Stomach (tissue), 4 donors: ENCODE data around the gene SLC43A1.
A peak's percentile ranks its signal among the peaks of the same experiment; 100 is the strongest.

ENCODE experiments used
- CTCF ChIP-seq, 7 experiments: fragments of 450-650 bp in 4 of 7; fragments of 200-600 bp in 3 of 7; sonication (generic) in 3 of 7; IDR thresholded peaks; one replicate each; pipeline ENCODE4 v1.5.1; 2016 to 2019; ENCODE audit warnings: antibody characterized with exemption in 7 of 7, control low read depth in 2 of 7, mild to moderate bottlenecking in 1 of 7
- EP300 ChIP-seq: sonication (generic); formaldehyde crosslinking; IDR thresholded peaks from one replicate; pipeline ENCODE4 v1.6.1; 2017; ENCODE audit warnings: antibody characterized with exemption
- POLR2A ChIP-seq, 4 donors: fragments of 450-650 bp; IDR thresholded peaks; one replicate each; pipeline ENCODE4 v1.6.1; 2016; ENCODE audit warnings: antibody characterized with exemption in 4 of 4, control low read depth in 2 of 4, mild to moderate bottlenecking in 1 of 4, moderate library complexity in 1 of 4

- TF ChIP-seq CTCF (IDR thresholded peaks at IDR 0.05) (peak in 5 of 7 experiments; percentile 44 to 69 (median 58)), POLR2A (IDR thresholded peaks at IDR 0.05) (no peak), EP300 (no peak)
Measured at GRCh38 chr11:57482782-57483561, 32.5 kb downstream of the SLC43A1 start.
